ENCODE results near the gene CAPN12.
A peak's percentile ranks its signal among the peaks of the same experiment; 100 is the strongest.

GRCh38 chr19:38701455-38702063 lies 42.7 kb downstream of the CAPN12 start:
- TF ChIP-seq CTCF (IDR thresholded peaks at IDR 0.05) (no peak), POLR2AphosphoS5 (IDR thresholded peaks at IDR 0.05) (peak; percentile 28 to 76), POLR2A (IDR thresholded peaks at IDR 0.05; ENCODE audit: low read depth) (no peak)

All from esophagus muscularis mucosa (tissue), 3 donors.